Activated CD8-positive, alpha-beta T cell treated with anti-CD3 and anti-CD28 coated beads, Interleukin-2, amount 10 ng/mL, durations not matched to agents 7 days and 5 days (primary cell): ENCODE data around the gene CDCA8. TPM values are rescaled to one million over a fixed set of nuclear protein-coding genes. Genes with fewer than 3 reads are reported as not detected.

ENCODE experiments used
- ATAC-seq: fragments of 150-1000 bp; cut with Tn5 transposase; one replicate; pipeline ENCODE4 v1.10.0; 2021; ENCODE audit warnings: moderate library complexity
- CTCF ChIA-PET: fragments of 350-600 bp; sonication (Branson Sonifier 250); formaldehyde crosslinking; loops from one replicate; lab custom pipeline; 2021; ENCODE audit warnings: antibody characterized with exemption; lab: Charles Lee
- POLR2A ChIA-PET: fragments of 350-600 bp; sonication (Branson Sonifier 250); formaldehyde crosslinking; loops from one replicate; lab custom pipeline; 2021; ENCODE audit warnings: antibody characterized with exemption; lab: Charles Lee
- DNase-seq: peaks from one replicate; pipeline ENCODE4 v3.0.0-alpha.2; 2020
- H3K27ac Mint-ChIP-seq: one replicate; pipeline ENCODE4 v1.8.0; 2021; ENCODE audit warnings: mild to moderate bottlenecking, mixed read lengths
- H3K27me3 Mint-ChIP-seq: one replicate; pipeline ENCODE4 v1.8.0; 2021; ENCODE audit warnings: low read depth, mixed read lengths
- H3K36me3 Mint-ChIP-seq: one replicate; pipeline ENCODE4 v1.8.0; 2021; ENCODE audit warnings: low read depth, mixed read lengths
- H3K4me1 Mint-ChIP-seq: one replicate; pipeline ENCODE4 v1.8.0; 2021; ENCODE audit warnings: low read depth, mixed read lengths
- H3K4me3 Mint-ChIP-seq: one replicate; pipeline ENCODE4 v1.8.0; 2021; ENCODE audit warnings: mild to moderate bottlenecking, mixed read lengths
- H3K9me3 Mint-ChIP-seq: one replicate; pipeline ENCODE4 v1.8.0; 2022; ENCODE audit warnings: mixed read lengths; ENCODE audit not compliant: insufficient read depth
- total RNA-seq, 2 experiments: library from RNA; stranded (reverse); gene quantifications; one replicate each; pipeline ENCODE4 v1.2.3, GENCODE V29; 2021

The CDCA8 gene
- 100 to 1,000 TPM in 1 of 2 experiments, 10 to 100 TPM in 1; 97.3 to 102 TPM for total RNA-seq

- peak within 1 kb of the TSS; percentile 97 for H3K27ac Mint-ChIP-seq
- no peaks in the 10 kb centered on the region for H3K9me3 Mint-ChIP-seq
- ATAC-seq (peak; percentile 88), DNase-seq (peak; percentile 99)
- no peaks in the 10 kb centered on the region for H3K27me3 Mint-ChIP-seq
- H3K4me3 Mint-ChIP-seq, result peak within 1 kb of the TSS; percentile 99
- peaks cover 52% of the 10 kb centered on the region for H3K36me3 Mint-ChIP-seq
- H3K4me1 Mint-ChIP-seq, result peaks cover 54% of the 10 kb centered on the region
- CTCF ChIA-PET, result interaction anchor here (0.7 to 4.4 kb wide), 14 partner anchors 10 to 218 kb away, joined by 3 to 35 read pairs (median 4); partner anchors contain the start of genes C1orf122, MEAF6, MTF1 and YRDC
- POLR2A ChIA-PET, result interaction anchor here (0.6 to 2.7 kb wide), 16 partner anchors 9 to 317 kb away, joined by 3 to 9 read pairs (median 4); partner anchors contain the start of genes C1orf122, DNALI1, GNL2 and MTF1
These were observed at the start of gene CDCA8 for GRCh38 chr1:37692078-37692833. CDCA8 (plus strand) TSS chr1:37692516; CDS start chr1:37692691, 175 bp downstream.

GRCh38 chr1:37647281-37647680 lies 45.0 kb upstream of the CDCA8 start:
- Mint-ChIP-seq H3K4me3 (no peak overlapping the region), H3K27me3 (peaks cover 14% of the 10 kb centered on the region), H3K9me3 (no peaks in the 10 kb centered on the region), H3K4me1 (no peaks in the 10 kb centered on the region), H3K36me3 (no peaks in the 10 kb centered on the region), H3K27ac (no peak overlapping the region)
- ChIA-PET POLR2A (no interaction called here), CTCF (no interaction called here)
- DNase-seq (no peak), ATAC-seq (no peak)

GRCh38 chr1:37650173-37650572 lies 42.1 kb upstream of the CDCA8 start:
- no peak for ATAC-seq
- POLR2A ChIA-PET, result no interaction called here
- DNase-seq, result no peak

GRCh38 chr1:37650721-37651120 lies 41.6 kb upstream of the CDCA8 start:
- no peak overlapping the region for H3K4me3 Mint-ChIP-seq
- CTCF ChIA-PET, result no interaction called here
- no peak overlapping the region for H3K27ac Mint-ChIP-seq
- H3K36me3 Mint-ChIP-seq, result no peaks in the 10 kb centered on the region
- H3K27me3 Mint-ChIP-seq, result peaks cover 11% of the 10 kb centered on the region
- no peaks in the 10 kb centered on the region for H3K4me1 Mint-ChIP-seq
- H3K9me3 Mint-ChIP-seq, result no peaks in the 10 kb centered on the region
- POLR2A ChIA-PET, result no interaction called here
- DNase-seq, result no peak
- no peak for ATAC-seq

More at GRCh38 chr1:37650173-37650572, 42.1 kb upstream of the CDCA8 start:
- H3K4me3 Mint-ChIP-seq, result no peak overlapping the region
- no peaks in the 10 kb centered on the region for H3K4me1 Mint-ChIP-seq
- no peak overlapping the region for H3K27ac Mint-ChIP-seq
- no peaks in the 10 kb centered on the region for H3K36me3 Mint-ChIP-seq
- no peaks in the 10 kb centered on the region for H3K9me3 Mint-ChIP-seq
- peaks cover 11% of the 10 kb centered on the region for H3K27me3 Mint-ChIP-seq
- CTCF ChIA-PET, result interaction anchor here (1.3 kb wide), 1 partner anchor 24 kb away, joined by 3 read pairs; no protein-coding TSS in a partner anchor

- no peaks in the 10 kb centered on the region for H3K36me3 Mint-ChIP-seq
- no peaks in the 10 kb centered on the region for H3K4me1 Mint-ChIP-seq
- no peak overlapping the region for H3K27ac Mint-ChIP-seq
- H3K9me3 Mint-ChIP-seq, result no peaks in the 10 kb centered on the region
- POLR2A ChIA-PET, result no interaction called here
- CTCF ChIA-PET, result no interaction called here
- H3K4me3 Mint-ChIP-seq, result no peak overlapping the region
- ATAC-seq (no peak), DNase-seq (no peak)
- H3K27me3 Mint-ChIP-seq, result peaks cover 13% of the 10 kb centered on the region
These were observed 40.5 kb upstream of the CDCA8 start for GRCh38 chr1:37651803-37652202.

GRCh38 chr1:37652976-37653375 lies 39.3 kb upstream of the CDCA8 start:
- ATAC-seq (no peak), DNase-seq (no peak)
- ChIA-PET CTCF (no interaction called here), POLR2A (no interaction called here)
- H3K27me3 Mint-ChIP-seq, result peaks cover 7% of the 10 kb centered on the region
- no peak overlapping the region for H3K27ac Mint-ChIP-seq
- no peak overlapping the region for H3K4me3 Mint-ChIP-seq
- no peaks in the 10 kb centered on the region for H3K36me3 Mint-ChIP-seq
- H3K4me1 Mint-ChIP-seq, result no peaks in the 10 kb centered on the region
- no peaks in the 10 kb centered on the region for H3K9me3 Mint-ChIP-seq

GRCh38 chr1:37653906-37654305 lies 38.4 kb upstream of the CDCA8 start:
- Mint-ChIP-seq H3K27me3 (peaks cover 11% of the 10 kb centered on the region), H3K9me3 (no peaks in the 10 kb centered on the region), H3K27ac (no peak overlapping the region), H3K4me3 (no peak overlapping the region), H3K4me1 (no peaks in the 10 kb centered on the region), H3K36me3 (no peaks in the 10 kb centered on the region)
- ChIA-PET POLR2A (interaction anchor here (0.5 kb wide), 1 partner anchor 331 kb away, joined by 4 read pairs; no protein-coding TSS in a partner anchor), CTCF (no interaction called here)
- no peak for DNase-seq
- ATAC-seq, result no peak

- no peaks in the 10 kb centered on the region for H3K36me3 Mint-ChIP-seq
- no peaks in the 10 kb centered on the region for H3K4me1 Mint-ChIP-seq
- ChIA-PET POLR2A (no interaction called here), CTCF (interaction anchor here (1.2 kb wide), 1 partner anchor 12 kb away, joined by 4 read pairs; no protein-coding TSS in a partner anchor)
- DNase-seq (no peak), ATAC-seq (no peak)
- H3K27me3 Mint-ChIP-seq, result peaks cover 16% of the 10 kb centered on the region
- H3K4me3 Mint-ChIP-seq, result no peak overlapping the region
- H3K27ac Mint-ChIP-seq, result no peak overlapping the region
- H3K9me3 Mint-ChIP-seq, result no peaks in the 10 kb centered on the region
These were observed 37.0 kb upstream of the CDCA8 start for GRCh38 chr1:37655274-37655673.

GRCh38 chr1:37656026-37656425 lies 36.3 kb upstream of the CDCA8 start:
- POLR2A ChIA-PET, result interaction anchor here (0.6 kb wide), 1 partner anchor 25 kb away, joined by 4 read pairs; no protein-coding TSS in a partner anchor

GRCh38 chr1:37656881-37657280 lies 35.4 kb upstream of the CDCA8 start:
- Mint-ChIP-seq H3K27ac (no peak overlapping the region), H3K9me3 (no peaks in the 10 kb centered on the region), H3K27me3 (peaks cover 20% of the 10 kb centered on the region), H3K36me3 (no peaks in the 10 kb centered on the region), H3K4me3 (no peak overlapping the region), H3K4me1 (no peaks in the 10 kb centered on the region)
- DNase-seq, result no peak
- ATAC-seq, result no peak
- ChIA-PET POLR2A (no interaction called here), CTCF (interaction anchor here (0.6 kb wide), 1 partner anchor 53 kb away, joined by 3 read pairs; no protein-coding TSS in a partner anchor)

More at GRCh38 chr1:37656026-37656425, 36.3 kb upstream of the CDCA8 start:
- no peak overlapping the region for H3K27ac Mint-ChIP-seq
- CTCF ChIA-PET, result no interaction called here
- no peaks in the 10 kb centered on the region for H3K9me3 Mint-ChIP-seq
- ATAC-seq (no peak), DNase-seq (no peak)
- H3K36me3 Mint-ChIP-seq, result no peaks in the 10 kb centered on the region
- peaks cover 18% of the 10 kb centered on the region for H3K27me3 Mint-ChIP-seq
- no peaks in the 10 kb centered on the region for H3K4me1 Mint-ChIP-seq
- H3K4me3 Mint-ChIP-seq, result no peak overlapping the region

GRCh38 chr1:37657620-37658412 lies 34.5 kb upstream of the CDCA8 start:
- Mint-ChIP-seq H3K9me3 (no peaks in the 10 kb centered on the region), H3K27me3 (peaks cover 20% of the 10 kb centered on the region), H3K4me3 (no peak overlapping the region), H3K4me1 (no peaks in the 10 kb centered on the region), H3K27ac (no peak overlapping the region), H3K36me3 (no peaks in the 10 kb centered on the region)
- ChIA-PET POLR2A (no interaction called here), CTCF (no interaction called here)
- no peak for DNase-seq
- ATAC-seq, result no peak
